GM18858 (cell line): ENCODE measurements around the gene FES.
"Not testable (repeated sequence)": the region's sequence is repeated elsewhere in the genome, so short reads cannot be mapped to it uniquely, and the experiment has no call there.

Source experiments
- ATAC-seq: cut with Tn5 transposase; IDR thresholded peaks from one replicate; pipeline ENCODE4 v1.9.1; 2021; ENCODE audit not compliant: unreplicated experiment

FES gene

DNA sequence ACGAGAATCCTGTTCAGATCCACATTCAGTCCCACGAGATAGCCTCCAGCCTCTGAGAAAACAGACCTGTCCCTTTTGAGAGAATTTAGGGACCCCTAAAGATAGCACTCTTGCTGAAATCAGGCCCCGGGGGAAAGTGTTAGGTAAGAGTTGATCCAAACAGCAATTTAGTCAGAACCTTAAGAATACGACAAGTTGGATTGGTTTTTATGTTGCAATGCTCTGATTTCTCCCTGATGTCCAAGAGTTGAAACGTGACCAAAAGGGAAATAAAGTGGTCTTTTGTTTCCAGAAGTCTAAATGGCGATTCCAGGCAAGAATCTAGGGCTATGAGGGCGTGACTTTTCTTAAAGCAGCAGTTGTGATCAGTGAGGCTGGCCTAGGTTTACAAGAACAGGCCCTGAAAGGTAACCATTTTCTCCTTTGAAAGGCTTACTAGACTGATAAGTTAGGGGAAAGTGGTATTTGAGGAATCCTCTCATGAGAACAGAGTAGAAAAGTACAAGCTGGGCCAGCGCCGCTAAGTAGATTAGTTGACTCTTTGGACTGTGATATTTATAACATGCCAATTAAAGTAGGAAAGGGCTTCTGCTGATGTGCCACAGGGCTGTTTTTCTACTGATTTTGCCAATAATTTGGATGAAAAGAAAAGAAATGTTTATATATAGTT lies 23.7 kb downstream of the FES start:
- ATAC-seq, result no peak

DNA sequence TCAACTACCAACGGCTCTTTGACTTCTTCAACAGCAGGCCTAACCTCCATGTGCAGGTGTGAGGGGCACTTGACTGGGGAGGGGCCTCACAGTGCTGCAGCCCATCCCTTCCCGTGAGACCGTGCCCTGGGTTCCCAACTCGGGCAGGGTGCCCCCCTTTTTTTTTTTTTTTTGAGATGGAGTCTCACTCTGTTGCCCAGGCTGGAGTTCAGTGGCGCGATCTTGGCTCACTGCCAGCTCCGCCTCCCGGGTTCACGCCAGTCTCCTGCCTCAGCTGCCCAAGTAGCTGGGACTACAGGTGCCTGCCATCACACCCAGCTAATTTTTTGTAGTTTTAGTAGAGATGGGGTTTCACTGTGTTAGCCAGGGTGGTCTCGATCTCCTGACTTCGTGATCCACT lies 25.1 kb downstream of the FES start:
- ATAC-seq, result not testable (repeated sequence)

DNA sequence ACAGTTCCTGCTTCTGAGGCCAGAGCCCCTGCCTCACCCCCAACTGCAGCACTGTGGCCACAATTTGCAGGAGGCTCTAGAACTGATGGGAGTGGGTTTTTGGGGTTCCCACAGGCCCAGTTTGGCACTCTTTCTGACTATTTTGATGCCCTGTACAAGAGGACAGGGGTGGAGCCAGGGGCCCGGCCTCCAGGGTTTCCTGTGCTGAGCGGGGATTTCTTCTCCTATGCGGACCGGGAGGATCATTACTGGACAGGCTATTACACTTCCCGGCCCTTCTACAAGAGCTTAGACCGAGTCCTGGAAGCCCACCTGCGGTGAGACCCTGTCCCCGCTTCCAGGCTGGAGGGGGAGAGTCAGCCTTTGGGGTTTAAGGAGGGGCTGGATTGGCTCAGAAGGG lies 25.7 kb downstream of the FES start:
- no peak for ATAC-seq

DNA sequence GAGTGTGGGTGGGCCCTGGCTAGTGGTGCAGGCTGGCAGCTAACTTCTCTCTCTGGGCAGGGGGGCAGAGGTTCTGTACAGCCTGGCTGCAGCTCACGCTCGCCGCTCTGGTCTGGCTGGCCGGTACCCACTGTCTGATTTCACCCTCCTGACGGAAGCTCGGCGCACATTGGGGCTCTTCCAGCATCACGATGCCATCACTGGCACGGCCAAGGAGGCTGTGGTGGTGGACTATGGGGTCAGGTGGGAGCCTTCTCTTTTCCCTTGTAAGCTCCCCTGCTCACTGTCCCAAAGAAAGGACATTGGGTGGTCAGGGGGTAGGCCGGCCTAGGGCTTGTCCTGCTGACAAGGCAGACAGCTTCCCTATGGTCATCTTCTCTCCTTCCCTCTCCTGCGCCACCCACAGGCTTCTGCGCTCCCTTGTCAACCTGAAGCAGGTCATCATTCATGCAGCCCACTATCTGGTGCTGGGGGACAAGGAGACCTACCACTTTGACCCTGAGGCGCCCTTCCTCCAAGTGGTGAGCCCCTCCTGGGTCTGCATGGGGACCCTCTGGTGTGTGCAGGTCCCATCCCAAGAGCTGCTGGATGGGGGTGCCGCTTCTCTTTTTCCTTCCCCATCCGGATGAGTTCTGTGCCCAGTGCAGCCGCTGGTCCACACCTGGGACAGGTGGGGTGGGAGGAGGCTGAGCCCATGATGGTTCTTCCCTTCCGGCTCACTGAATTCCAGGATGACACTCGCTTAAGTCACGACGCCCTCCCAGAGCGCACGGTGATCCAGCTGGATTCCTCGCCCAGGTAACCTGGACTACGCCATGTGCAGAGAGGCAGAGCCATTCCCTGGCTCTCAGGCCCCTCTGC lies 26.4 kb downstream of the FES start:
- ATAC-seq, result no peak

DNA sequence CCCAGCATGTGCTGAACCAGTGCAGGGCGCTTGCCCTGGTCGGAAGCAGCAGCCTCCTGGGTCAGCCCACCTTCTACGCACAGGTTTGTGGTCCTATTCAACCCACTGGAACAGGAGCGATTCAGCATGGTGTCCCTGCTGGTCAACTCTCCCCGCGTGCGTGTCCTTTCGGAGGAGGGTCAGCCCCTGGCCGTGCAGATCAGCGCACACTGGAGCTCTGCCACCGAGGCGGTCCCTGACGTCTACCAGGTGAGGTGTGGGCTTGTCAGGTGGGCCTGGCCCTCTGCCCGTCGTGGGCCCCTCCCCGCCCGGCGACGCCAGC lies 27.0 kb downstream of the FES start:
- ATAC-seq, result no peak

DNA sequence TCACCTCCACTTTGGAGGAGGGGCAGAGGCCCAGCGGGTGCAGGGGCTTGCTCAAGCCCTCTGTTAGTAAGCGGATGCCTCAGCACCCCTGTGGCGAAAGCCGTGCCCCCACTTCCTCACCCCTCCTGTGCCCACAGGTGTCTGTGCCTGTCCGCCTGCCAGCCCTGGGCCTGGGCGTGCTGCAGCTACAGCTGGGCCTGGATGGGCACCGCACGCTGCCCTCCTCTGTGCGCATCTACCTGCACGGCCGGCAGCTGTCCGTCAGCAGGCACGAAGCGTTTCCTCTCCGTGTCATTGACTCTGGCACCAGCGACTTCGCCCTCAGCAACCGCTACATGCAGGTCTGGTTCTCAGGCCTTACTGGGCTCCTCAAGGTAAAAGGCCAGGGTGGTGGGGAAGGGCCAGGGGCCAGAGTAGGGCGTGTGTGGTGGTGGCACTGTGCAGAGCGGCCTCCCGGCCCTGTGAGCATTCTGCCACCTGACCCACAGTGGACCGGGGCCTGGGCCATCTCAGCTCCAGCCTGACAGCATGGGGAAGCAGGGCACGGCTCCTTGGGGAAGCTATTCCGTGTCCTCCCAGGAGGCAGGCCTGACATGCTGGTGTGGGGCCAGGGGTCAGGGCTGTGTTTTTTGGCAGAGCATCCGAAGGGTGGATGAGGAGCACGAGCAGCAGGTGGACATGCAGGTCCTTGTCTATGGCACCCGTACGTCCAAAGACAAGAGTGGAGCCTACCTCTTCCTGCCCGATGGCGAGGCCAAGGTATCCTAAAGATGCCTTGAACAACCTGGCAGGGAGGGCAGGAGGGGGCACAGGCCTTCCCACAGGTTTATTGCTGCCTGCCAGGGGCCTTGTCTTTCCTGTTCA lies 27.8 kb downstream of the FES start:
- ATAC-seq, result no peak

DNA sequence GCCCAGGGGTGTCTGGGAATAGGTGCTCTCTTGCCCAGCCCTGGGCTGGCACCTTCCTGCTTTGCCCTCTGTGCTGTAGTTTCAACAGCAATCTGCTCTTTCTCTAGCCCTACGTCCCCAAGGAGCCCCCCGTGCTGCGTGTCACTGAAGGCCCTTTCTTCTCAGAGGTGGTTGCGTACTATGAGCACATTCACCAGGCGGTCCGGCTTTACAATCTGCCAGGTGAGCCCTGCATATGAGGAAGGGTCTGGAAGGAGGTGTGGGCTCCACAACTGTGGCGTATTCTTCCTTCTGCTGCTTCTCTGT lies 28.4 kb downstream of the FES start:
- no peak for ATAC-seq

DNA sequence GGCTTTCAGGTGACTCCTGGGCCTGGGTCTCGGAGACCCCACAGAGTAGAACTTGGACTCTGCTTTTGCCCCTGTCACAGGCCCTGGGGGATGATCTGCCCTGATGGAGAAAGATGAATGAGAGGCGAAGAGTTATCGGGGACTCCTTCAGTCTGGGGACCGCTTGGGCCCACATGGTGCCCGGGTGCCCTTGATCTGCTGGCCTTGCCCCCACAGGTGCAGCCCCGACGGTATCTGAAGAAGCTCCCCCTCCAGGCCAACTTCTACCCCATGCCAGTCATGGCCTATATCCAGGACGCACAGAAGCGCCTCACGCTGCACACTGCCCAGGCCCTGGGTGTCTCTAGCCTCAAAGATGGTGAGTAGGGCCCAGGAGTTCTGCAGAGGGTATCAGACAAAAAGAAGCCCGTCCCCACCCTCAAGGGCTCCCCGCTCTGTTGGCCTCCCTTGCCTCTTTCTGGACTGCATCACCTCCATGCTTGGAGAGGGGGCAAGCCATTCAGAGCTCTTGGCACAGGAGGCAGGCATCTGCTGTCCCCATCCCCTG lies 29.2 kb downstream of the FES start:
- ATAC-seq, result no peak

DNA sequence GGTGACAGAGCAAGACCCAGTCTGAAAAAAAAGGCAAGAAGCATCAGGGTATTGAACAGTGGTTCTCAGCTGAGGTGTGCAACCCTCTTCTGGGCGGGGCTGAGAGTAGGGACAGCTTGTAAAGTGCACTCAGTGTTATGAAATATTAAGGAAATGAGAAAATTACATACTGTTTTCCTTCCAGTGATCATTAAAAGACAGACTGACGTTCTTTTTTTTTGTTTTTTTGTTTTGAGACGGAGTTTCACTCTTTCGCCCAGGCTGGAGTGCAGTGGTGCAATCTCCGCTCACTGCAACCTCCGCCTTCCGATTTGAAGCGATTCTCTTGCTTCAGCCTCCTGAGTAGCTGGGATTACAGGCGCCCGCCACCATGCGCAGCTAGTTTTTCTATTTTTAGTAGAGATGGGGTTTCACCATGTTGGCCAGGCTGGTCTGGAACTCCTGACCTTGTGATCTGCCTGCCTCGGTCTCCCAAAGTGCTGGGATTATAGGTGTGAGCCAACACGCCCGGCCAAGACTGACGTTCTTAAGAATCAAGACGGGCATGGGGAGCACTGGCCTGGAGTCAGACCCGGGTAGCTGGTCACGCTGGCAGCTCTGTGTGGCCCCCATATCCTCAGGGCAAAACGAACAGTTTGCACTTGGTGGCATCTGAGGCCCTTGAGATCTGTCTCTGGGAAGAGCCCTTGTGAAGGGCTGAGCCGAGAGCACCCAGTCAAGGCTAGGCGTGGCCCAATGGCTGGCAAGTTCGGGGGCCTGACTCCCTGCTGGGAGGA lies 30.2 kb downstream of the FES start:
- ATAC-seq, result no peak

DNA sequence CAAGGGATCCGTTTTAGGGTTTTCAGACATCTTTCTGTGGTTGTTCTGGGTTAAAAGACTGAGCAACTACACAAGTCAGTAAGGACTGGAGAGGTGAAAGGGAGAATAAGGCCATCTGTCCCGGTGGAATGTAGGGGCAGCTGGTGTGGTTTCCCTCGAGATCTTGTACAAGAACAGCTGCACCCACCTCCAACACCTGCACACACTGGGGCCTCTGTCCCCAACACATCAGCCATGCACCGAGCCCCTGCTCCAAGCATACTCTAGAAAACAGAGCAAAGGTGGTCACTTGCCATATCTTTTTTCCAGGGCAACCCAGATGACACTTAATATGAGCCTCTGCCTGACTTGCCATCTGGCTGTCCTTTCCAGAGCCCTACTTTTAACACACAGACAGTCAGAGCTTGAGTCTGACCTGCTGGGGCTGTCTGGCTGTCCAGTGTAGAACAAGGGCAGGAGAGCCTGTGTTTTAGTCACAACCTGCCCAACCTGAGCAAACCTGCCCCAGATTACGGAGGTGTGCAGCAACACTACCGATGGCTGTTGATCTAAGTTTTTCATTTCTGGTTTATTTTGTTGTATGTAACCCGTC lies 31.0 kb downstream of the FES start:
- ATAC-seq, result no peak

DNA sequence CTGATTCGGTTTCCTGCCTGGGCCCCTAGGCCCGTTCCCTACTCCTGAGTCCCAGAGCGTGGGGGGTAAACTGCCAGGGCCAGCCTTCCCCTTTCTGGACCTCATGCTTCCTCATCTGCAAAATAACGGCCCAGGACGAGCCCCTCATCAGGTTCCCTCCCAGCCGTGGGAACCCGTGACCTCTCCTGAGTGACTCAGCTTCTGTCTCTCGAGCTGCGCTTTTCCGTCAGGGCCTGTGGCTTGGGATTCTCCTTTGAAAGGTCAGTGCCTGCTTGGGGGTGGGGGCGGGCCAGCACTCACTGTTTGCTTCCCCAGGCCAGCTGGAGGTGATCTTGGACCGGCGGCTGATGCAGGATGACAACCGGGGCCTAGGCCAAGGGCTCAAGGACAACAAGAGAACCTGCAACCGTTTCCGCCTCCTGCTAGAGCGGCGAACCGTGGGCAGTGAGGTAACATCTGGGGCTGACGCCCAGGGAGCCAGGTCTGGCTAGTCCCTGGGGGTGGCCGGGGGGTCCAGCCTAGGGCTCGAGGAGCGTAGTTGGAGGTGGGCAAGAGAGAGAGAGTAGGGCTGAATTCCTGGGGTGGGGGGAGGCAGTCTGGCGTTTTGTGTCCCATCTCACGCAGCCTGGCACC lies 31.6 kb downstream of the FES start:
- ATAC-seq, result no peak

DNA sequence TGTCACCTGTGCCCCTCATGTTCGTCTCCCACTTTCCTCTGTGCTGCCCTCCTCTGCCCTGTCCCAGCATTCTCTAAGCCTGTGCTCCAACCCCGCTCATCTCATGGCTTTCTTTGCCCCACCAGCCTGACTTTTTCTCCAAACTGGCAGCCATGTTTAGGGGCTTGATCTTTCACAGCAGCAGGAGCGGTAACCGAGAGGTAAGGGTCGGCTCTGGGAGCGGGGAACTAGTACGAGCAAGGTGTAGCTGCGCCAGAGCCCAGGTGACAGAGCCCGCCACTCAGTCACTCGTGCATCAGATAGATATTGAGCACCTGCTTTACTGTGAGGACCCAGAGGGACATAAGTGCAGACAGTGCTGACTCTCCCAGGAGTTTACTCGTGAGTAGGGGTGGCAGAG lies 32.2 kb downstream of the FES start:
- no peak for ATAC-seq

DNA sequence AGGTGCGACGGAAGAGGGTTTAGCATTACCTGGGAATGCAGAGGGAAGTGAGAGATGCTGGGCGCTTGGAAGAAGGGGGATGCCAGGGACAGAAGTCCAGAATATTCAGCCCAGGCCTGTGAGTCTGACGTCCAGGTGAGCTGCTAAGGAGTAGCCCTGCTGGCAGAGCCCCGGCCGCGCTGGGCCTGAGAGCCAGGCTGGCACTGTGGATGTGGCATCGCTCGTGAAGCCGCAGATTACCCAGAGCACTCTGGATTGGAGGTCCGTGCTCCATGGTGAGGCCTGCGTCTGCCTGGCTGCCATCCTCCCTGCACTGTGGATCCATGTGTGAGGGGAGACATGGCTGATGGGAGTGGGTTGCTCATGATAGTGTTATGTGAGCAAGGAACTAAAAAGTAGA lies 33.3 kb downstream of the FES start:
- no peak for ATAC-seq

DNA sequence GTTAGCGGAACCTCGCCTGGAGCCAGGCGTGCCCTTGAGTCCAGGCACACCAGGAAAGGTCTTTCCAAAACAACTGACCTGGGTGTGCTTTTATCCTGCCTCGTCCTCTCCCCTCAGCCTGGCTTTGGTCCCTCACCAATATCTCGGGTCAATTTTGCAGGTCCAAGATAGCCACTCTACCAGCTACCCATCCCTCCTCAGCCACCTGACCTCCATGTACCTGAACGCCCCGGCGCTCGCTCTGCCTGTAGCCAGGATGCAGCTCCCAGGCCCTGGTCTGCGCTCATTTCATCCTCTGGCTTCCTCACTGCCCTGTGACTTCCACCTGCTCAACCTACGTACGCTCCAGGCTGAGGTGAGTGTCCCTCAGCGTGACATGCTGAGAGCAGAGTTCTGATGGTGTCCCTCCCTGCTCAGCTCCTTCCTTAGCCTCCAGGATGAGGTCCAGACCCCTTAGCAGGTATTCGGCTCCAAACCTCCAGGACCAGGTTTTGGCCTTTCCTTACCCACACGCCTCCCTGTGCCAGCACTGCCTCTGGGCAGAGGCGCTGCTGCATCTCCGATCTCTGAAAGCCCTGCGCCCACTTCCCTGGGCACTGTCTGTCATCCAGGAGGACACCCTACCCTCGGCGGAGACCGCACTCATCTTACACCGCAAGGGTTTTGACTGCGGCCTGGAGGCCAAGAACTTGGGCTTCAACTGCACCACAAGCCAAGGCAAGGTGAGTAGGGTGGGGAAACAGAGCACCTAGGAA lies 33.9 kb downstream of the FES start:
- no peak for ATAC-seq

DNA sequence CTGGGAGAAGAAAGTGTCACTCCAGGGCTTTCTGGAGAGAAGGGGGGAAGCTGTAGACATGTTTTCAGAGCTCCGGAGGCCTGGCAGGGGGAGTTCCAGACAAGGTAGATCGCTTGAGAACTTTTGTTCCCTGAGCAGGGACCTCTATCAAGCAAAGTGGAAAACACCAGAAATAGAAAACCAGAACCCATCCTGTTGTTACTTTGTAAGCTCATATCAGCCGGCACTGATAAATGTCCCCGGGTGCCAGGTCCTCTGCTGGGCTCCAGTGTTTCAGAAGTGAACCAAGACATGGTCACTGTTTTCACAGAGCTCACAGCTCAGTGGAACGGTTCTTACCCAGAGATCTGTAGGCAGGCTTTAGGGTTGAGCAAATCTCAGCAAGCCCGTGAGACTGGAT lies 34.5 kb downstream of the FES start:
- no peak for ATAC-seq

DNA sequence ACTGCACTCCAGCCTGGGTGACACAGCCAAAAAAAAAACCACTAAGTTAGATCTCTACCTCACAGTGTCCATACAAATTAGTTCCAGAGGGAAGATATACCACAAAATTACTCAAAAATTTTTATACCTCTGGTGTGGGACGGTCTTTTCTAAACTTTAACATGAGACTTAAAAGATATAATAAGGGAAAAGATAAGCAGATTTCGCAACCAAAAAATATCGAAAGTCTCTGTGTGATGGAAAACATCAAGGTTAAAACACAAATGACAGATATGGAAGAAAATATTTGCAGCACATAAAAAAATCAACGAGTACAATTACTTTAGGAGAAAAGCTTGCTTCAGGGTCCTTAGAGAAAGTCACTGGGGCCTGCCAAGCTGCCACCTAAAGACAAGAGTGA lies 37.6 kb downstream of the FES start:
- no peak for ATAC-seq

DNA sequence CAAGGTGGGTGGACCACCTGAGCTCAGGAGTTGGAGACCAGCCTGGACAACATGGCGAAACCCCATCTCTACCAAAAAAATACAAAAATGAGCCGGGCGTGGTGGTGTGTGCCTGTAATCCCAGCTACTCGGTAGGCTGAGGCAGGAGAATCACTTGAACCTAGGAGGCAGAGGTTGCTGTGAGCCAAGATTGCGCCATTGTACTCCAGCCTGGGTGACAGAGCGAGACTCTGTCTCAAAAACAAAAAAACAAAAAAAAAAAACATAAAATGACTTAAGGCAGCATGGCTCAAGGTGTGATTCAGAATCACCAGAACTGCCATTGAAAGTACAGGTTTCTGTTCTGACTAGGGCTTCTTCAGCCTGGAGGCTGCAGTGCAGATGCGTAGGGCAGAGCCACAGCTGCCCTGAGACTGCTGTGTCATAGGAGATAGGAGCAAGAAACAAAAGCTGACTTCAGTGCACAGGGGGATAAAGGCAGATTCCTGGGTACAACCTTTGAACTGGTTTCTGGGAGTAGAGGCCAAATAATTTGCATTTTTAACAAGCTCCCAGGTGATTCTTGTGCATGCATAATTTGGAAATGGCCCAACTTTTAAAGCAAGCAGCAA lies 38.5 kb downstream of the FES start:
- peak; percentile 88 for ATAC-seq

DNA sequence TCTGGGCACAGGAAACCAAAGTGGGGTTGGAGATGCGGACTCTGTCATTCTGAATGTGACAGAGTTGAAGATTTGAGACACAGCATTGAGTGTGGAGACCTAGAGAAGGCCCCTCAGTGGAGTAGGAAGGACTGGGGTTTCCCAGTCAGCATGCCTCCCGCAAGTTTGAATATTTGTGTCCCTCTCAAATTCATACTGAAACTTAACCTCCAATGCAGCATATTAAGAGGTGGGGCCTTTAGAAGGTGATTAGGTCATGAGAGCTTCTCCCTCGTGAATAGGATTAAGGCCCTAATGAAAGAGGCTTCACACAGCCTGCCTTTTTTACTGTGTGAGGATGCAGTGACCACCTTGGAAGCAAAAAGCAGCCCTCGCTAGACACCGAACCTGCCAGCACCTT lies 40.1 kb downstream of the FES start:
- peak; percentile 67 for ATAC-seq

DNA sequence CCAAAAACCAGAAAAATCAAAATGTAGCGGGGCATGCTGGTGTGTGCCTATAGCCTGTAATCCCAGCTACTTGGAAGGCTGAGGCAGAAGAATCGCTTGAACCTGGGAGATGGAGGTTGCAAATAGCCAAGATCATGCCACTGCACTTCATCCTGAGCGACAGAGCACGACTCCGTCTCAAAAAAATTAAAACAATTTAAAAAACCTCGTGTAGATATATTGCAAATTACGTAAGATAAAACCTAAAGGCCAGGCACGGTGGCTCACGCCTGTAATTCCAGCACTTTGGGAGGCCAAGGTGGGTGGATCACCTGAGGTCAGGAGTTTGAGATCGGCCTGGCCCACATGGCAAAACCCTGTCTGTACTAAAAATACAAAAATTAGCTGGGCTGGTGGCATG lies 42.5 kb downstream of the FES start:
- ATAC-seq, result not testable (repeated sequence)
